ENCODE results near the gene TEX29.

TEX29 gene

DNA sequence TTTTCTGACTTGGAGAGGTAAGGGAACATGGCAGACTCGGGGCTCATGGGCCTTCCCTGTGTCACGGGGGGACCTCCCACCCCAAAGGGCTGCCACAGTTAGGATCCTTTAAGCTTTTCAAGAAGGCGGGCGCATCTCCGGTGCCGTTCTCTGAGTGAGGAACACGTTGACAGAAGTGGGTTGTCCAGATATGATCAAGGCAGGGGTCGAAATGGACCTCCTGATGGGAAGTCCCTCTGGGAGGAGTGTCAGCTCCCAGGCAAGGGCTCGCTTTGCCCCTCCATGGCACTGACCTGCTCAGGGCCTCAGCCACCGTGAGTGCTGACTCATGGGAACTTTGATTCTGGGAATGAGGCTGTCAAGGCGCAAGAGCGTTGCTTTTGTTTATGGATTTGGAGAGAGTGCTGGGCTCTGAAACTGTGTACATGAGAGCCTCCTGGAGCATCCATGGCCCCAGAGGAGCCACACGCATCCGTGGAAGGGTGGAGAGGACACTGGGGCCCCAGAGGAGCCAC is 6.5 kb upstream of the TEX29 start:
- in situ Hi-C loops (cut with HindIII; ENCODE audit: low sequenced_read_pairs) = no loop called here
- DNase-seq (ENCODE audit: low read depth) = no peak
- TF ChIP-seq, protein P1, sequence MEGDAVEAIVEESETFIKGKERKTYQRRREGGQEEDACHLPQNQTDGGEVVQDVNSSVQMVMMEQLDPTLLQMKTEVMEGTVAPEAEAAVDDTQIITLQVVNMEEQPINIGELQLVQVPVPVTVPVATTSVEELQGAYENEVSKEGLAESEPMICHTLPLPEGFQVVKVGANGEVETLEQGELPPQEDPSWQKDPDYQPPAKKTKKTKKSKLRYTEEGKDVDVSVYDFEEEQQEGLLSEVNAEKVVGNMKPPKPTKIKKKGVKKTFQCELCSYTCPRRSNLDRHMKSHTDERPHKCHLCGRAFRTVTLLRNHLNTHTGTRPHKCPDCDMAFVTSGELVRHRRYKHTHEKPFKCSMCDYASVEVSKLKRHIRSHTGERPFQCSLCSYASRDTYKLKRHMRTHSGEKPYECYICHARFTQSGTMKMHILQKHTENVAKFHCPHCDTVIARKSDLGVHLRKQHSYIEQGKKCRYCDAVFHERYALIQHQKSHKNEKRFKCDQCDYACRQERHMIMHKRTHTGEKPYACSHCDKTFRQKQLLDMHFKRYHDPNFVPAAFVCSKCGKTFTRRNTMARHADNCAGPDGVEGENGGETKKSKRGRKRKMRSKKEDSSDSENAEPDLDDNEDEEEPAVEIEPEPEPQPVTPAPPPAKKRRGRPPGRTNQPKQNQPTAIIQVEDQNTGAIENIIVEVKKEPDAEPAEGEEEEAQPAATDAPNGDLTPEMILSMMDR (IDR thresholded peaks at IDR 0.05; ENCODE audit: low read depth, low read length, missing control alignments) = no peak
- H3K4me3 ChIP-seq (ENCODE audit: low read depth, low read length) = no peak overlapping the region

DNA sequence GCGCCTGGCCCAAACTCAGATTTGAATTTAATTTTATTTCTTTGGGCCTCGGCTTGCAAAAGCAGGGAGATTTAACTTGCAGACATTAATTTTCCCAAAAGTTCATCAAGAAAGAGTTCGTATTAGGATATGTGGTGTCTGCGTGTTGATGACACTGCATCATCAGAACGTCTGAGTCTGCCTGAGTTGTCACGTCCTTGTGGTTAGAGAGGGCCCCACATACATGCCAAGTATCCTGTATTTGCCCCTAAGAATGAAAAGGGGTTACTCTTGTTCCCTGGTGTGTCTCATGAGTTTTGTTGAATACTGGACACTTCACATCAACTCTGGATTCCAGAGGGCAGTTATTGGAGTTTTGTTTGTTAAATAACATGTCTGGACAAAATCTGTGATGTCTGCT is 5.6 kb upstream of the TEX29 start:
- in situ Hi-C loops (cut with HindIII; ENCODE audit: low sequenced_read_pairs) = no loop called here
- TF ChIP-seq, protein P1 (IDR thresholded peaks at IDR 0.05; ENCODE audit: low read depth, low read length, missing control alignments) = no peak
- H3K4me3 ChIP-seq (ENCODE audit: low read depth, low read length) = no peak overlapping the region
- no peak for DNase-seq (ENCODE audit: low read depth)

DNA sequence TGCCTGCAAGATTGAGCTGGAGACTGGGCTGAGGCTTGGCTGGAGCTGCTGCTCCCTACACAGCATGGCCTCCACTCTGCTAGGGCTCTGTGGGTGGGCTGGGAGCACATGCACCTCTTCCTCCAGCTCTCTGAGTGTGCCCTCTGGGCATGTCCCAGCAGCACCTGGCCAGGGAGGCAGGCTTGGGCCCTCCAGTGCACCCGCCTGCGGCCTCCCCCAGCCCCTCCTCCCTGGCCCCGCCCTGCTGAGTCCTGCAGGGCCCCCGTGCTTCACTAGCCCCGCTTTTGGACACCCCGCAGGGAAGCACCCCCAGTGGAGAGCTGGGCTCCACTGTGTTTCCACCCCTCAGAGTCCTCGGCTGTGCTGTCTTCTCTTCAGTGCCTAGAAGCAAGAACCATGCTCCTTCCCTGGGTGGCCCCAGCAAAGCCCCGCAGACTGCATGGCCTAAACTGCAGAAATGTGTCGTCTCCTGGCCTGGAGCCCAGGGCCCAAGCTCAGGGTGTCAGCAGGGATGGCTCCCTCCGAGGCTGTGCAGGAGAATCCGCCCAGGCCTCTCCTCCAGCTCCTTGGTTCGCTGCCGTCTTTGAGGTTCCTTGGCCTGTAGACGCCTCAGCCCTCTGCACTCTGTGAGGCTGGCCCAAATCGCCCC is 5.0 kb upstream of the TEX29 start:
- TF ChIP-seq, protein P1 (IDR thresholded peaks at IDR 0.05; ENCODE audit: low read depth, low read length, missing control alignments) = no peak
- in situ Hi-C loops (cut with HindIII; ENCODE audit: low sequenced_read_pairs) = no loop called here

DNA sequence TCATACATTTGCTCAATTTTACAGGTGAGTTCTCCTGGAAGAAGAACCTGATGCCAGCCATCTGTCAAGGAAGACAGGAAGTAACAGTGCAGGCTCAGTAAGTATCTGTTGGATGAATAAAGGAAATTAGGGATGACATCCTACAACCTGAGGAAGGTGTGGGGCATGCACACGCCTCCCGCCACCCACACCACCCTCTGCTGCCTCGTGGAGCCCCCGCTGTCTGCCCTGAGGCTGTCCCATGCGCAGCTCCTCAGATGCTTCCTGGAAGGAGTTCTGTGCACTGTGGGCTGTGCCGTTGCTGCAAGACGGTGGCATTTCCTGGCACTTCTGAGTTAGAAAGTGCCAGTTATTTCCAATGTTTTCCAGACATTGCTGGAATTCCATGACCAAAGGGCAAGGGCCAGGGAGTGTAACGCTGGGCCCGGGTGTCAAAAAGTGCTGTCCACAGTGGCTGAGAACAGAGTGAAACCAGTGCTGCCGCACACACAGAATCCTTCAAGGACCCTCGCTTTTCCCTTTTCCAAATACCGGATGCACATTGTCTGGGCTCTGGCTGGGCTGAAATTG is 4.2 kb upstream of the TEX29 start:
- TF ChIP-seq, protein P1 (IDR thresholded peaks at IDR 0.05; ENCODE audit: low read depth, low read length, missing control alignments) = no peak
- DNase-seq (ENCODE audit: low read depth) = no peak
- in situ Hi-C loops (cut with HindIII; ENCODE audit: low sequenced_read_pairs) = no loop called here
- no peak overlapping the region for H3K4me3 ChIP-seq (ENCODE audit: low read depth, low read length)

More for the DNA sequence above, 5.0 kb upstream of the TEX29 start:
- no peak overlapping the region for H3K4me3 ChIP-seq (ENCODE audit: low read depth, low read length)
- no peak for DNase-seq (ENCODE audit: low read depth)

DNA sequence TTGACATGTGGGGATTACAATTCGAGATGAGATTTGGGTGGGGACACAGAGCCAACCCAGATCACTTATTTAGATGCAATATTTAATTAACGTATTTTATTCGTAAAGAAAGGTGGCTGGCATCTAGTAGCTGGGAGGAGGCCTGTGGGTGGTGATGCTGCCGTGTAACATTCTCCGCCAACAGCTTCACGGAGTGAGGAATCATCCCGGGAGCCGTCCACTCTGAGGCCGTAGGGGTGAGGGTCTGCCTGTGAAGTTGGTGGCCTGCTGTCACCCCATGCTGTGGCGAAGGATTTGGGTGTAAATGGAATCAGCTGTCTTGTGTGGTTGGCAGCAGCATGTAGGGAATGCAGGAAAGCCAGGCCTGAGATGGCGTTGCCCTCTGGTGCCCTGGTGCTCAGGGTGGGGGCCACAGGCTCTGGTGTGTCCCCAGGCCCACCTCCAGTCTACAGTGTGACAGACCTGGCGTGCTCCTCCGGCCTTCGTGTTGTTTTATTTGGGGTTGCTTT is 3.3 kb upstream of the TEX29 start:
- in situ Hi-C loops (cut with HindIII; ENCODE audit: low sequenced_read_pairs) = no loop called here
- H3K4me3 ChIP-seq (ENCODE audit: low read depth, low read length) = no peak overlapping the region
- TF ChIP-seq, protein P1 (IDR thresholded peaks at IDR 0.05; ENCODE audit: low read depth, low read length, missing control alignments) = no peak
- no peak for DNase-seq (ENCODE audit: low read depth)

DNA sequence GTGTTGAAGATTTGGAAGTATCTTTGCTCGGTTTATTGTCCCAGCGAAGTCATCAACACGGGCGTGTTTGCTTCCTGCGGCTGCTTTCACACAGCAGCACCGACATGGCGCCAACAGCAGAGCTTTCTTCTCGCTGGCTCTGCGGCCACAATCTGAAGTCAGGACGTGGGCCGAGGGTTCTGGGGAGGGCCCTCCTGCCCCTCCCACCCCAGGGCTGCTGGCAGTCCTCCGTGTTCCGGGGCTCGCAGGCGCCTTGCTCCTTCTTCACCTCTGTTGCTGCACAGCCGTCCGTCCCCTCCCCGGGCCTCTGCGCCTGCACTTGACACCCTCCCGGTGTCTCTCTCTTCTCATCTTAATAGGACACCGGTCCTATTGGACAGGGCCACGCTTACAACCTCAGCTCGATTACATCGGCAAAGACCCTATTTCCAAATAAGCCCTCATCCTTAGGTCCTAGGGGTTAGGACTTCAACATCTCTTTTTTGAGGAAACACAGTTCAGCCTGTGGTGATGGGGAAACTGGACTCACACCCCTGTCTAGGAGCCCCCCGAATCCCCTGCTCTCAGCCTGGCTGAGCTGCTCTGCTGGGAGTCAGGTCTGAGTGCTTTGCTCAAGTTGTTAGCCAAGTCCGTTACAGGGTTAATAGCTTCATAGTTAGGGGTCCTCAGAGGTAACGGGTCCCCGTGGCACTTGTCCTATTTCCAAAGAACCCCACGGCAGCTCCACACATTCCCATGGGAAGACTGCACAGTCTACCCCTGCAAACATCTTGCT is 2.7 kb upstream of the TEX29 start:
- no peak overlapping the region for H3K4me3 ChIP-seq (ENCODE audit: low read depth, low read length)
- TF ChIP-seq, protein P1 (IDR thresholded peaks at IDR 0.05; ENCODE audit: low read depth, low read length, missing control alignments) = no peak
- in situ Hi-C loops (cut with HindIII; ENCODE audit: low sequenced_read_pairs) = no loop called here
- DNase-seq (ENCODE audit: low read depth) = no peak
